Activated T-helper 9 cell treated with anti-CD3 and anti-CD28 coated beads, Interleukin-2, amount 50 U/mL, for 16 hours (primary cell): ENCODE data around the gene TAGLN.

Source experiments
- DNase-seq: peaks from one replicate; pipeline ENCODE4 v3.0.0-alpha.2; 2020; ENCODE audit warnings: low read depth

TAGLN gene

DNA sequence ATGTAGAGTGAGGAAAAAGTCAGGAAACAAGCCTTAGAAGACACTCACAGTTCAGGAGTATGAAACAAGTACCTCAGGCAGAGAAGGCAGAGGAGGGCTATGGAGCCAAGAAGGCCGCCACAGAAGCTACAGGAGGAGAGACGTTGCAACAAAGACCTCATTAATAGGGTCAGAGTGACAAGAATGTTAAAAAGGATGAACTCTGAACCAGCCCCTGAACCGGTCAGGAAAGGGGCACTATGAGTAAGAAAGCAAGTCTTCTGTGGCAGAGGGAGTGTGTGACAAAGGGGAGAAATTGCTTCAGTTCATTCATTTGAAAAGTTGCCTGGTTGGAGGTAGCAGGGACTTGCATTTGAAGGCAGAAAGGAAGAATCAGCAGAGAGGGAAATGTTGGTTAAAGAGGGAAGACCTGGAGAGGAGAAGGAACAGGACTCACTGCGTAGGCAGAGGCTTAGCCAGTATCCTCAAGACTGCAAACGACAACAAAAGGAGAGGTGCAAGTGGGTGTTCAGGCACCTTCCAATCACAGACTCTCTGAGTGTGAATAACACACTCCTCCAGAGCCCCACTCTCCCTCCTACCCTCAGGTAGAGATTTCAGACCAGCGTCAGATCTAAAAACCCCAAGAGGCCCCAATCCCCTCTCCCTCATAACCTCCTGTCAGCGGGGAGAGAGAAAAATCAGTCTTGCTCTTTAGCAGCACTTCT is 15.4 kb downstream of the TAGLN start:
- no peak for DNase-seq

DNA sequence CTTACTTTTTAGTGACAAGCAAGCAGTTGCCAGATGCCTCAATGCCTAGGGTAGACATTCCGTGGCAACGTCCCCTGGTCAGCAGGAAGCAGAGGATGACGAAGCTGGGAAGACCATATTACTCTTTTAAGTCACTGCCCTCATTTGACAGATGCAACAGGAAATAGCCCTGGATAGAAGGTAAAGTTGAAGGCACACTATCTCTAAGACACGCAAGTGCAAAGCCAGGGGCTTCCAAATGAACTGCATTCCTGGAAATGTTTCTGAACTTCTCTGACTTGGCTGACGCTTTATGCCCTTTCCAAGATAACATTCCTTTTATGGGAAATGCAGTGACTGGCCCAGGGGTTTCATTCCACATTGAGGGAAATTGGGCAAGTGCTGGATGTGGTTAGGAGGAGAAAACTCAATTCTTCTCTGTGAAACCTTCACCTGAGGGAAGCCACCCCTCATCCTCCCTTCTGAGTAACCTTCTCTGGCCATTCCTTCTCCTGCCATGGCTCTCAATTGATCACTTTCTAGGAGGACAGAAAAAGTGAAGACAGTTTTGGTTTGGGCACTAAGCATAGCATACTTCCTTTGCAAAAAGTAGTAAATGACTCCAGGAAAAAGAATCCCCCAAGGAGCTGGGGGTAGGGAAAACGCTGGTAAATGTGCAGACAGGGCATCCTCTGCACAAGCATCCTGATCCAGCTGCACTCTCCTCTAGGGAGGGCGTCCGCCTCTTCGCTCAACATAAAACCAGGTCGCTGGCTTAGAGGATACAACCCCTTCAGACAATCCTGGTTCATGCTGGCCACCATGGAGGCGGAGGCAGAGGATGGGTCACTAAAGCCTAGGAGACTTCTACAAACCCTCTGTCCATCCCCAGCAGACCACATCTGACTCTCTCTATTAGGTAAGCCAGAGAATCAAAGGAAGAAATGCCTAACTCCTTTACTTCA is 18.2 kb downstream of the TAGLN start:
- DNase-seq = no peak

DNA sequence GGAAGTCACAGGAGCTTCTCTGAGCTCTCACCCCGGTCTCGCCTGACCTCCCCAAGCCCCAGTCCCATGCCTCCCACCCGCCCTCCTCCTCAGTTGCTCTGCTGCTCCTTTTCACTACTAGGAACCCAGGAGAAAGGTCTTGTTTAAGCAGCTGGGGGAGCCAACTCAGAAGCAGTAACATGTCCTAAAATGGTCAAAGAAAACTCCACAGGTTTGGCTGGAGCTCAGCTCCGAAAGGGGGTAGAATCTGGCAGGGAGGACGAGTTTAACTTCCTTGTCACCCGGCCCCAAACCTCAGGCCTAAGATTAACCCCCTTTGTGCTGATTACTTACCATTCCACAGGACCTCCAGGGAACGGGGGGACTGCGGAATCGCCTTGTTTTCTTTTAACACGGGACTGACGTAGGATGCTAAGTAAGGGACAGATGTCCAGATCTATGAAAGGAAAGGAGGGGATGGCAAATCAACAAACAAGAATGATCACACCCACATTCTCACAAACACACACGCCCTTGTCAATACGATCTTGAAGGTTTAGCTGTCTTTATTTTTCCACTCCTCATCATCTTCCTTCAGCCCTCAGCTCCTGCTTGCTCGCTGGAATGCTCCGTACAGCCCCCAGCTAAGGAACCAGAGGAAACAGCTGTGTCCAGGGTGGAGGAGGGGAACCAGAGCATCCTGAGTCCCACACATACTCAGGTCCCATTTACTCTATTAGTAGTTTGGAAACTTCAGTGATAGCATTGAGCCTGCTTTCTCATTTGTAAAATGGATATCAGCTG is 19.2 kb downstream of the TAGLN start:
- DNase-seq = no peak

DNA sequence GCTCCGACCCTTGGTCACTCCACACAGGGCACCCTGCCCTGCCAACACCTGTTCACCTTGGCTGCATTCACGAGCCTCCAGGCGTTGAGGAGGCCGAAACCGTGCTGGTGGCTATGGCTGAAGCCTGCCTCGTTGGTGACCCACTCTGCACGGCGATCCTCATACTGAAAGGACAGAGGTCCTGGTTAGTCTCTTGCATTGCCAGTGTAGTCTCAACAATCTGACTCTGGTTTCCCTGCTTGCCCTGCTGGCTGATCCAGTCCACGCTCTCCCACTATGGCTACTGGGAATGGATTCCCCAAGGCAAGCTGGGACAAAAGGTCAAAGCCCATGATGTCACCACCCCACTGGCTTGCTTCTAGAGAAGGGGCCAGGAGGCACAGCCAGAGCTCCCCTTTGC is 19.8 kb downstream of the TAGLN start:
- no peak for DNase-seq

DNA sequence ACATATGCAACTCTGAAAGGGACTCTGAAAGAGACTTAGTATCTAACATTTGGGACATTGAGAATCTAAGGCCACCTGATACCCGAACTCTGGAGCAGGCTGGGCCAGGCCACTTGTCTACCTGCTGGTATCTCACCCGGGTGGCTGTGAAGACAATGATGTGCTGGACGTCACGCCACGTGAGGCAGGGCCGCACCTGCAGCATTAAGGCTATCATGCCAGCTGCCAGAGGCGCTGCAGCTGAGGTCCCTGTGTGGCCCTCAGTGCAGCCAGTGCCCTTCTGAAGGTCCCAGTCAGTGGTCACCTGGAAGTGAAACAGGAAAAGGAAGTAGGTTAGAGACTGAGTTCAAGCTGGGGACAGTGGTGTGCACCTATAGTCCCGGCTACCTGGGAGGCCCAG is 20.3 kb downstream of the TAGLN start:
- DNase-seq = no peak

DNA sequence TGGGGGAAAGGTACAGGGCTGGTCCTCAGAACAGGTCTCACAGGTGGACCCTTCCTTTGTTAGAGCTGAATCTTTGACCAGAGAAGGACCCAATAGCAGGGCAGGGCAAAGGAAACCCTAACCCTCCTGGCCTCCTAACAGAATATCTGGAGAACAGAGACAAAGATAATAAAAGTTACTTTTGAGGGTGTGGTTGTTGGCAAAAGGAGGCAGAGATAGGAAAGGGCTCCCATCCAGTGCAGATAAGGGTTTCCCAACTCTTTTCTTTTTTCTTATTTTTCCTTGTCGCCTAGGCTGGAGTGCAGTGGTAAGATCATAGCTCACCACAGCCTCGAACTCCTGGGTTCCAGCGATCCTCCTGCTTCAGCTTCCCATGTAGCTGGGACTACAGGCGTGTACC is 20.8 kb downstream of the TAGLN start:
- DNase-seq = no peak

DNA sequence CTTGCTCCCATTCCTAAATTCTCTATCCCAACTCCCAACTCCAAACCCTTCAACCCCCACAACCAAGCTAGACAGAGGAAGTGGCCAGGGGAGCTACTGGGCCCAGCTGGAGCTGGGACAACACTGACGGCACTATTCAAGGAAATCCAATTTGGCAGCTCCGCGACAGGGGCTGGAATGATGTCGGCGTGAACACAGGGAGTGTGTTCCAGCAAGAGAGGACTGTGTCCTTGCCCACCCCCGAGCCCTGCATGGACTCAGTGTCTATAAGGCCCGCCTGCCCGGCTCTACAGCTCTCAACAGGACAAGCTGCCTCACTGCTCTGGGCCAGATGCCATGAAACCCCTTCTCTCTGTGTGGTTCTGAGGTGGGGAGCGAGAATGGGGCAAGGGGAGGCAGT is 21.4 kb downstream of the TAGLN start:
- DNase-seq = no peak

DNA sequence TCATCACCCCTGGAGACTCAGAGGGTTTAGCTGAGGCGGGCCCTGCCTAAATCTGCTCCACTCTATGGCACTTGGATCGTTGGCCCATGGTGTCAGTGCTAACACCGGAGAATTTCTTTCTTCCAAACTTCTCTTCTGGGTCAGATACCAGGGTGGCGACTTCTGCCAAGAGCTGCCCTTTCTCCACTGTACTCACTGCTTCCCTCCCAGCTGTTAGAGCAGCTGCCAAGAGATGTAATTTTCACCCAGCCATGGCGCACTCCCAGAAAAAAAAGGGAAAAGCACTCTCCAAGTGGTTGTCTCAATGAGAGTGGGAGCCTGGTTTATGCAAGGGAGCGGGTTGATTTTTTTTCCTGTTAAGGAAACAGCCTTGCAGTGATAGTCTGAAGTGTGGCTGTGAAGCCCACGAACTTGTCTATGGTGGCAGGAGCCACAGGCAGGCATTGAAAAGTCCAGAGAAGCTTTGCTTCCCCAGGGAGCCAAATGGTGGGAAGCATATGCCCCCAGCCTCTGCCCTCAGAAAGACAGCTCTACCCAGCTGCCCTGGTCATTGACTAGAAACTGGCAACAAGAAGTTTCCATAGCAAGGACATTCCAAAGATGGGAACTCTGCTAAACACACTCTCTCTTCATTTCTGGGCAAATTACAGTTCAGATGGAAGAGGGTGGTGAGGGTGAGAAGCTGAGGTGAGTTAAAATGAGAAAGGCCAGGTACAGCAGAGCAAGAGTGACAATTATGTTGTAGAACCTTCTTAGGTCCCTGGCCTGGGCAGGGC is 22.0 kb downstream of the TAGLN start:
- no peak for DNase-seq

DNA sequence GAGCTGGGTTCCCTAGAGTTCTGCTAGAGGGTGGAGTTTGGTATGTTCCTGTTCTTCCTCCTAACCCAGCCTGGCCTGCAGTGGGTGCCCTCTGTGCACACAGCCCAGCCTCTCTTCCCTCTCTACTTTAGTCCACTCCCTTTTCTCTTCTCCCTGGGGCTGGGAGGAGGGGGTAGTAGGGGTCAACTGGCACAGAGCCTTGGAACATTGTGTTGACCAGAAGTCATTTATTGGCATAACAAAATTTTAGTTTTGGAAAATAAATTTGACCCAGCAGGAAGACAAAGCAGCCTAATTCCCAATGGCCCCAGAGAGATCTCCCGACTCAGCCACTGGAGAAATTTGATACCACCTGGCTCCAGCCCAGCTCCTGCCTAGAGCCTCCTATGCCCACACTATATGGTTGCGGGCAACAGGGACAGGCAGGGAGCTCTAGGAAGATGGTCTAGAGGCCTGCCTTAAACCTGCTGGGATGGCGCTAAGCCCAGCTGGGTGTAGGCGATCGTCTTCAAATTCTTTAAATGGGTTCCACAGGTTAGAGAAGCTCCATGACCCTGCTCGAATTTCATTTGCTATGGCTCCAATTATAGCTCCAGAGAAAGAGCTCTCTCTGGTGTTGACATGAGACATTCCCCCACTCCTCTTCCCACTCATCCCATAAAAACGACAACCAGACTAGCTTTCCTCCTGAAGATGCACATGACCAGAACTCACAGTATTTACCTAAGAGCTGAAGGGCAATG is 22.8 kb downstream of the TAGLN start:
- no peak for DNase-seq

DNA sequence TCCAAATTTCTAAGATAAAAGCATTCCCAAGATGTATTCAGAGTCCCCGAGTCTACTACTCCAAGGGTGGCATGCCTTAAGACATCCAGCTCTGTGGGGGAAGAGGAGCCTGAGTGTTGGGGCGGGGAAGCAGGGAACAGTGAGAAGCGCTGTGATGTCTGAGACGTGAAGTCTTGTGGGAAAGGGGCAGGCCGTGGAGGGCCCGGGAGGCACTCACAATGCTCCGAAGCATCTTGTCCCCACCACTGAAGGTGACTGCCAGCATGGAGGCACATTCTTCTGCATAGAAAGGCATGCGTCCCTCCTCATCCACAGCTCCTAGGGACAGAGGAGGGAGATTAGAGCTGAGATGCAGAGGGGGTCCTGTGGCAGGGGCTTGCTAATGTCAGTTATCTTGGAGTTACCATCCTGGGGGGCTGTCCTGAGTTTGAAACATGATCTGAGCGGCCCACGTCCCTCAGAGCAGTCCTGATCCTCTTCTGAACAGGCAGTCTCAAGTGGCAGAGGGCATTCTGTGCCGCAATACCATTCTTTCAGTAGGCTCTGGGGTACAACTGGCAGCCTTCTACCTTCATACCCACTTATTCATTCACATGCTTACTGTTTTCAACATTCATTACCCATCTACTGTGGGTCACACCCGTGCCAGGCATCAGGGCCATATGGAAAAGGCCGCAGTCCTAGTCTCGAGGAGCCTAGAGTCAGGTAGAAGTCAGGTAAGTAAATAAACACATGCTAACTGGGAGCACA is 24.0 kb downstream of the TAGLN start:
- no peak for DNase-seq

DNA sequence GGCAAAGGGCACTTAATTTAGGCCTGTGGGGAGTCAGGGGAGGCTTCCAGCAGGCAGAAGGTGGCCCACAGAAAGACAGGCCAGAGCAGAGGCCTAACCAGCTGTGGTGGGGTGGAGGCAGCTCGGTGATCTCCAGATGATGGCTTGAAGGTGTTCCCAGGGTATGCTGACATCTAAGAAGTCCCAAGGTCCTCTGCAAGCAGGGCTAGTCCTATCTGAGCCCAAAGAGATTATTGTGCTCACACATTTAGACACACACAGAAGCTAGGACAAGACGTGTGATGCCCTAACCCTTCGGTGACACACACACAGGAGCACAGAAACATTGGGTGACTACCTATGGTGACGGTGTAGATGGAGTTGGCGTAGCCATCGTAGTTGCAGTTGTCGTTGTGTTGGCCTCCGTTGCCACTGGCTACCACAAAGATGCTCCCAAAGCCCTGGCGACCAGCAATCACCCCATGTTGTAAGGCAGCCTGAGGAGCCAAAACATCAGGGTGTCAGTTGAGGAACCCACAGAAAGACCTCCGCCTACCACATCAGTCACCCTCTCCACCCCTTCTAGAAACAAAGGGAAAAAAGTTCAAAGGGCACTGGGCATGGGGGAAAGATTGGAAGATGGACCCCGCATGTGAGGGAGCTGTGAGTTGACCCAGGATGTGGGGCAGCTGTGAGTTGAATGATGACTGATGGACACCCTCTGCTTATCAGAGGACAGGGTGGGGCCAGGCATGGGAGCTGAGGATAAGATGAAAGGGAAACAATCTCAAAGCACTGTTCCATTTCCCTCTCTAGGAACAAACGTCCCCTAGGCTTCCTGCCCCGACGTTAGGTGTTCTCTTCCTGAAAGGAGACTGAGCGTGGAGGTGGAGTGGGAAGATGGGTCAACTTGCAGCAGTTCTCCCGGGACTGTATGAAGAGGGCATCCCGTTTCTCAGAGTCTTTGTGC is 24.8 kb downstream of the TAGLN start:
- DNase-seq = no peak

DNA sequence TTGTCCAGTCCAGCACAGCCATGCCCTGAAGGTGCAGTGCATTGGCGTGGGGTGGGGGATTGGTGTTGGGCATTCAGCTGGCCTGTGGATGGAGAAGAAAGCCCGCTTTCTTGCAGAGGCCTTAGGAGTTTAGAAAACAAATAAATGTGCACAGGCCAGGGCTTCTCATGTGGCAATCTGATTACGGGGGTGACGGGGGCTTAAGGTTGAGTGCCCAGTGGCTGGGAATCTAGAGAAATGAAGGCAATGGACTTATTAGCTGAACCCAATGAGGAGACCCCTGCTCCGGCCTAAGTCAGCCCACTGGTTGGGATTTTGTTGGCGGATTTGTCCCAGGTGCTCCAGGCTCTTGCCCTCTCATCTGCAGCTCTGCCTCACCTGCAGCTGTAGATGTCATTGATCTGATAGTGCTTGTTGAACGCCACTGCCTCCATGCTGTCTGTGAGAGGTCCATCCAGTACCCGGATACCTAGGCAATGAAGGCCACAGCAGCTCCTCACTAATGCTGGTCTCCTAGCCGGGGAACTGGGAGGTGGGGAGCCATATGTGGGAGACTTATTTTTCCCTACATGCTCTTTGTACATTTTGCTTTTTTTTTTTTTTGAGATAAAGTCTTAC is 26.5 kb downstream of the TAGLN start:
- DNase-seq = no peak

DNA sequence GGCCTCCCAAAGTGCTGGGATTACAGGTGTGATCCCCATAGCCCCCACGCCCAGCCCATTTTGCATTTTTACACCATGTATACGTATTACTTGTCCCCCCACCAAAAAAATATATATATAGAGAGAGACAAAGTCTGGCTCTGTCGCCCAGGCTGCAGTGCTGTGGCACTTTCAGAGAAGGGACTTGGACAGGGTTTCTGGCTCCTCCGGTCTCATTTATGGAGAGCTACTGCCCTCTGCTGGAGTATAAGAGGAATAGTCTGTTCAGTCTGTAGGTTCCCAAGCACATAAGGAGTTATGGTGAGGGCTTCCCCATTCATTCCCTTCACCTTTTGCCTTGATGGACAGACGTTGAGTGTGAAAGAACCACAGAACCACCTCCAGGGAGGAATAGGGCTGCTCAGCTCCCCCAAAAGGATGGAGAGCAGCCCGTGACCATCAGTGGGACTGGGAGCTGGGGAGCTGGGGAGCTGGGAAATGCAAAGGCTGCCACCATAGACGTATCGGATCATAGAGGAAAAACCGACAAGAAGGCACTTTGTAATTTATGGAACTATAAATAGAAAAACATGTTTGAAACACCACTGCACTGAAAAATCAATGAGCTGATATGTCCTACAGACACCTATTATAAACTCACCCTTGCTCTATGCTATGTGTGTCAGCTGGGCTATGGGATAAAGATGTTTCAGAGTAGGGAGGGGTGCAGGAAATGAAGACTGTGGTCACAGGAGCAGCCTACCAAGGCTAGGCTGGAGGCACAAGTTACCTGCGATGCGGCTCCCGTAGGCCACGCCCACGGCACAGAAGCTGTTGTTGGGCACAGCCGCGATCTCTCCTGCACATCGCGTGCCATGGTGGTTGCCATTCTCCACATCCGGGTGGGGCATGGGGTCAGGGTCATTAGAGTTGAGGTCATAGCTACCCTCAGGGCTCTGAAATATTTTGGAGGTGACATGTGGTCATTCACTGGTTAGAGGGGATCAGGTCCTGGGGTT is 27.5 kb downstream of the TAGLN start:
- DNase-seq = no peak

DNA sequence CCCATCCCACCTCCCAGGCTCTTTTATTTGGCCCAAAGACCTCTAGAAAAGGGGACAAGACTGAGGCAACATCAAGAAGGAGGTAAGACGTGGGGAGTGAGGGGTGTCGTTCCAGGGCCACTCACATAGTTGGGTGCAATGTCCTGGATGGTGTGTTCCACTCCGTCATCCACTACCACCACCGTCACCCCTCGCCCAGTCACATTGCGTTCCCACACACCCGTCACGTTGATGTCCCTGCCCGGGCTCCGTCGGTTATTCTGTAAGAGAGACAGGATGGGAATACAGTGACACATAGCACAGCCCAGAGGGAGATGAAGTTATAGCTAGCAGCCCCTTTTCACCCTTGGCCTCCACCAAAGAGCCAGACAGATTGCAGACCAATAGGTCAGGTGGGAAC is 28.9 kb downstream of the TAGLN start:
- DNase-seq = no peak

DNA sequence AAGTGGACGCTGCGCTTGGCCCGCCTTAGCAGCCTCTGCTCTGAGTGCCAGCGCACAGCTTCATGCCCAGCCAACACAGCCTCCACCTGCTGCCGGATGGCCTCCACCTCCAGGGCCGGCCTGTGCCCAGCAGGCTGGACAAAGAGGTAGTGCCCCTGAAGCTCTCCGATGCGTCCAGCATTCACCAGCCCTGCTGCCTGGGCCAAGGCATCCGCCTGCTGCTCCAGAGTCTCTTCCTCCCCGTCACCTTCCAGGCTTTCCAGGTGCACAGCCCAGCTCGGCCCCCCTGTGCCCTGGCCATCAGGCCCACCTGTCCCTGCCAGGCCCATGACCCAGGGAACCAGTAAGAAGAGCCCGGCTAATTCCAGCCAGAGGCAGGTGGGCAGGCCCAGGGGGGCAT is 30.2 kb downstream of the TAGLN start:
- no peak for DNase-seq

DNA sequence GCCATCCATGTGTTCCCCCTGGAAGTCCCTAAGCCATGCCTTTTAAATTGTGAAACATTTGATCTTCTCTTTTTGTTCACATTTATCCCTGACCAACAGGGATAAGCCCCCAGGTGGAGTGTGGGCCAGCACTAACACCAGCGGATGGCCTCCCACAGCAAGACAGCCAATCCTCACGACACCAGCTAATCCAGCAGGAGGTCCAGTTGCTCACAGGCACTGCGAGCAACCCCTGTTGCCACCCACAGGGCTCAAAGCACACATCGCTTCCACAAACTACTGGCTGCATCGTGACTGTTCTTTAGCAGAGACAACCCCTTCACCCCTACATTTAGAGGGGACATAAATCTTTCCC is 30.7 kb downstream of the TAGLN start:
- no peak for DNase-seq

DNA sequence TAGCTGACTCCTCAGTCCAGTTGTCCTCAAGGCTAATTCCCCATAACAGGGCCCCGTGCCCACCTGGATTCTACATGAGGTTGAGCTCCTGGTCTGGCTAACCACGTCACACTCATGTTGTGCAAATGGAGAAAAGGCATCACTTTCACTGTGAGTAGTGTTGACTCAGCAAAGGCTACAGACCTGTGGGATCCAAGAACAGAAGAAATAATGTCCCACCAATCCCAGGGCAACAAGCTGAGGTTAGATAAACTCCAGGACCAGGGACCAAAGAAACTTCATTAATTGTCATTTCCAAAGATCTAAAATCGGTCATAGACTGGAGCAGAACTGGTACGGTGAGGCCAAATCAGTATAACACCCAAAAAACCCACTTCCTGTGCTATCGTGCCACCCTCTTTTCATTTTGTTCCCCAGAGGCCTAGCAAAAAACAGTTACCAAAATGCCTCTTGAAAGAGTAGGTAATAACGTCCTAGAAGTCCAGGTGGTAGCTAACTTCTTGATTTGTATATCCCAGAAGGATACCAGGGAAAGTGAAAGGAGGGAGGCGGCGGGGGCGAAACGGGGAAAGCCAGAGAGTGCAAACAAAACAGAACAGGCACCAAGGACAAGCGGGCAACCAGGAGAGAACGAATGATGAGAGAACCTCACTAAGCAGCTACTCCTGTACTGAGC is 31.3 kb downstream of the TAGLN start:
- DNase-seq = no peak
